Forelimb muscle (tissue), 1 donor: ENCODE results near the gene SLC9A5. TPM values are rescaled to one million over a fixed set of nuclear protein-coding genes. Genes with fewer than 3 reads are reported as not detected.

Experiments
- DNase-seq: peaks from one replicate; pipeline ENCODE4 v3.0.0-alpha.2; 2013; ENCODE audit warnings: low read depth
- polyA plus RNA-seq: library from polyadenylated mRNA; unstranded; fragments of 120-200 nt; gene quantifications from one replicate; pipeline ENCODE4 v1.2.1, GENCODE V29; 2013; ENCODE audit not compliant: insufficient read length

The SLC9A5 gene
- polyA plus RNA-seq, 1 donor: 1.2 TPM

- no peak for DNase-seq
Observed at GRCh38 chr16:67256701-67257230, 8.0 kb downstream of the SLC9A5 start.

- DNase-seq: no peak
Observed at GRCh38 chr16:67257486-67258160, 8.8 kb downstream of the SLC9A5 start.

GRCh38 chr16:67258161-67258835 lies 9.5 kb downstream of the SLC9A5 start:
- DNase-seq: no peak

- DNase-seq: no peak
Observed at GRCh38 chr16:67259705-67260104, 10.9 kb downstream of the SLC9A5 start.

GRCh38 chr16:67260426-67261063 lies 11.8 kb downstream of the SLC9A5 start:
- no peak for DNase-seq

- no peak for DNase-seq
Observed at GRCh38 chr16:67263201-67263600, 14.4 kb downstream of the SLC9A5 start.

- DNase-seq: no peak
Observed at GRCh38 chr16:67264277-67264676, 15.5 kb downstream of the SLC9A5 start.

- no peak for DNase-seq
Observed at GRCh38 chr16:67264866-67265265, 16.1 kb downstream of the SLC9A5 start.

- no peak for DNase-seq
Observed at GRCh38 chr16:67265834-67266233, 17.1 kb downstream of the SLC9A5 start.

- no peak for DNase-seq
Observed at GRCh38 chr16:67268136-67268579, 19.4 kb downstream of the SLC9A5 start.

- no peak for DNase-seq
Observed at GRCh38 chr16:67269766-67270165, 21.0 kb downstream of the SLC9A5 start.

- no peak for DNase-seq
Observed at GRCh38 chr16:67270931-67271338, 22.2 kb downstream of the SLC9A5 start.

GRCh38 chr16:67271446-67271845 lies 22.7 kb downstream of the SLC9A5 start:
- DNase-seq: no peak

- DNase-seq: no peak
Observed at GRCh38 chr16:67275321-67275720, 26.5 kb downstream of the SLC9A5 start.

GRCh38 chr16:67277294-67277998 lies 28.7 kb downstream of the SLC9A5 start:
- DNase-seq: no peak

- no peak for DNase-seq
Observed at GRCh38 chr16:67277999-67278772, 29.4 kb downstream of the SLC9A5 start.

GRCh38 chr16:67278773-67279295 lies 30.1 kb downstream of the SLC9A5 start:
- DNase-seq: no peak

GRCh38 chr16:67279296-67280089 lies 30.7 kb downstream of the SLC9A5 start, which contains the start of gene PLEKHG4:
Gene PLEKHG4, plus strand, starts transcription at chr16:67279532. Its CDS starts 513 bp downstream, at chr16:67280045.
- DNase-seq: peak; percentile 47

- DNase-seq: no peak
Observed at GRCh38 chr16:67280090-67281015, 31.6 kb downstream of the SLC9A5 start.
